IPS DF 6.9 (cell line): ENCODE results near the gene CLPX.
A peak's percentile ranks its signal among the peaks of the same experiment; 100 is the strongest.

Experiments
- DNase-seq: peaks from one replicate; pipeline ENCODE4 v3.0.0-alpha.2; 2013; ENCODE audit warnings: low read depth, low spot score
- H3K27ac ChIP-seq: one replicate; pipeline ENCODE4 v1.5.1; 2013; ENCODE audit warnings: low read length, control low read depth
- H3K27me3 ChIP-seq: 2 replicates; pipeline ENCODE4 v1.6.1; 2013; ENCODE audit warnings: mild to moderate bottlenecking, low read length; ENCODE audit not compliant: control insufficient read depth, insufficient read depth
- H3K36me3 ChIP-seq: 2 replicates; pipeline ENCODE4 v1.6.1; 2013; ENCODE audit warnings: low read length; ENCODE audit not compliant: control insufficient read depth, insufficient read depth
- H3K4me1 ChIP-seq: 2 replicates; pipeline ENCODE4 v1.6.1; 2013; ENCODE audit warnings: low read length; ENCODE audit not compliant: control insufficient read depth, insufficient read depth
- H3K4me3 ChIP-seq: 2 replicates; pipeline ENCODE4 v1.5.1; 2013; ENCODE audit warnings: mild to moderate bottlenecking, low read length
- H3K9me3 ChIP-seq: 2 replicates; pipeline ENCODE4 v1.6.1; 2013; ENCODE audit warnings: low read length, inconsistent platforms; ENCODE audit not compliant: control insufficient read depth, insufficient read depth
- WGBS: extraction: QIAGEN DNeasy Blood & Tissue Kit; methylation state at CpG from one replicate; pipeline ENCODE4 v1.1.7; 2013; ENCODE audit warnings: mixed read lengths, missing lambda C conversion rate; ENCODE audit not compliant: insufficient read length, insufficient coverage; 5-methylcytosine and 5-hydroxymethylcytosine counted together

The CLPX gene

GRCh38 chr15:65217526-65218482 lies 32.7 kb upstream of the CLPX start:
- H3K27ac ChIP-seq = no peak overlapping the region
- DNase-seq = no peak
- no peaks in the 10 kb centered on the region for H3K4me1 ChIP-seq
- H3K36me3 ChIP-seq = no peaks in the 10 kb centered on the region
- H3K9me3 ChIP-seq = no peaks in the 10 kb centered on the region
- WGBS = no CpG with 5 or more reads among the region's 10 CpGs
- no peaks in the 10 kb centered on the region for H3K27me3 ChIP-seq
- H3K4me3 ChIP-seq = no peak overlapping the region

- H3K4me1 ChIP-seq = peaks cover 2% of the 10 kb centered on the region; the same call in 1 of the 2 replicates
- no peaks in the 10 kb centered on the region for H3K9me3 ChIP-seq
- H3K27me3 ChIP-seq = no peaks in the 10 kb centered on the region
- H3K36me3 ChIP-seq = no peaks in the 10 kb centered on the region
- no peak for DNase-seq
- no peak overlapping the region for H3K27ac ChIP-seq
- no peak overlapping the region for H3K4me3 ChIP-seq
Measured at GRCh38 chr15:65215496-65215895, 30.4 kb upstream of the CLPX start.

GRCh38 chr15:65214010-65214409 lies 28.9 kb upstream of the CLPX start:
- Histone ChIP-seq H3K9me3 (no peaks in the 10 kb centered on the region), H3K36me3 (no peaks in the 10 kb centered on the region), H3K27ac (no peak overlapping the region), H3K4me3 (no peak overlapping the region), H3K27me3 (no peaks in the 10 kb centered on the region), H3K4me1 (peaks cover 4% of the 10 kb centered on the region; the same call in 1 of the 2 replicates)
- no peak for DNase-seq
- no CpG with 5 or more reads among the region's 4 CpGs for WGBS

- Histone ChIP-seq H3K4me1 (peaks cover 4% of the 10 kb centered on the region; the same call in 1 of the 2 replicates), H3K27me3 (no peaks in the 10 kb centered on the region), H3K27ac (no peak overlapping the region), H3K9me3 (no peaks in the 10 kb centered on the region), H3K36me3 (no peaks in the 10 kb centered on the region), H3K4me3 (no peak overlapping the region)
- DNase-seq = no peak
- no CpG with 5 or more reads among the region's 2 CpGs for WGBS
Measured at GRCh38 chr15:65213241-65213640, 28.1 kb upstream of the CLPX start.

- H3K4me3 ChIP-seq = no peak overlapping the region
- WGBS = no CpG with 5 or more reads among the region's 5 CpGs
Measured at GRCh38 chr15:65212097-65212496, 27.0 kb upstream of the CLPX start.

GRCh38 chr15:65211482-65211982 lies 26.4 kb upstream of the CLPX start:
- H3K27me3 ChIP-seq = no peaks in the 10 kb centered on the region
- no peak for DNase-seq
- no peaks in the 10 kb centered on the region for H3K36me3 ChIP-seq
- peaks cover 4% of the 10 kb centered on the region; the same call in 1 of the 2 replicates for H3K4me1 ChIP-seq
- no peaks in the 10 kb centered on the region for H3K9me3 ChIP-seq
- WGBS = no CpG with 5 or more reads among the region's 6 CpGs
- H3K27ac ChIP-seq = no peak overlapping the region
- no peak overlapping the region for H3K4me3 ChIP-seq

More at GRCh38 chr15:65212097-65212496, 27.0 kb upstream of the CLPX start:
- Histone ChIP-seq H3K9me3 (no peaks in the 10 kb centered on the region), H3K36me3 (no peaks in the 10 kb centered on the region), H3K27me3 (no peaks in the 10 kb centered on the region), H3K4me1 (peaks cover 4% of the 10 kb centered on the region; the same call in 1 of the 2 replicates), H3K27ac (no peak overlapping the region)
- peak; percentile 29 for DNase-seq

GRCh38 chr15:65210770-65211481 lies 25.8 kb upstream of the CLPX start, which contains the start of gene CILP:
CILP (minus strand) TSS chr15:65211473; CDS start chr15:65209755, 1,718 bp downstream.
- no peaks in the 10 kb centered on the region for H3K9me3 ChIP-seq
- no peaks in the 10 kb centered on the region for H3K27me3 ChIP-seq
- no peaks in the 10 kb centered on the region for H3K36me3 ChIP-seq
- WGBS = no CpG with 5 or more reads among the region's 8 CpGs
- H3K4me3 ChIP-seq = no peak within 1 kb of the TSS
- H3K4me1 ChIP-seq = peaks cover 4% of the 10 kb centered on the region; the same call in 1 of the 2 replicates
- DNase-seq = no peak
- H3K27ac ChIP-seq = no peak within 1 kb of the TSS

- WGBS = no CpG with 5 or more reads among the region's 17 CpGs
- no peaks in the 10 kb centered on the region for H3K36me3 ChIP-seq
- no peaks in the 10 kb centered on the region for H3K27me3 ChIP-seq
- no peak overlapping the region for H3K4me3 ChIP-seq
- no peaks in the 10 kb centered on the region for H3K9me3 ChIP-seq
- no peak for DNase-seq
- H3K4me1 ChIP-seq = peaks cover 4% of the 10 kb centered on the region; the same call in 1 of the 2 replicates
- H3K27ac ChIP-seq = no peak overlapping the region
Measured at GRCh38 chr15:65209701-65210643, 24.8 kb upstream of the CLPX start.

GRCh38 chr15:65208647-65209046 lies 23.5 kb upstream of the CLPX start:
- Histone ChIP-seq H3K9me3 (no peaks in the 10 kb centered on the region), H3K36me3 (no peaks in the 10 kb centered on the region), H3K4me3 (no peak overlapping the region), H3K4me1 (peaks cover 4% of the 10 kb centered on the region; the same call in 1 of the 2 replicates), H3K27me3 (no peaks in the 10 kb centered on the region), H3K27ac (no peak overlapping the region)
- DNase-seq = no peak
- no CpG with 5 or more reads among the region's 2 CpGs for WGBS
